Activated B cell treated with CpG ODN at 0.5 μM for 24 hours (primary cell): ENCODE measurements around the gene WNT9A. TPM values are rescaled to one million over a fixed set of nuclear protein-coding genes. Genes with fewer than 3 reads are reported as not detected.
A peak's percentile ranks its signal among the peaks of the same experiment; 100 is the strongest.

Experiments
- ATAC-seq: fragments of 200-7000 bp; cut with Tn5 transposase; one replicate; pipeline ENCODE4 v1.10.0; 2021; ENCODE audit warnings: low read depth, mild to moderate bottlenecking, moderate library complexity
- CTCF ChIA-PET: fragments of 350-600 bp; sonication (Branson Sonifier 250); formaldehyde crosslinking; loops from one replicate; lab custom pipeline; 2021; ENCODE audit warnings: antibody characterized with exemption; lab: Charles Lee
- POLR2A ChIA-PET: fragments of 350-600 bp; sonication (Branson Sonifier 250); formaldehyde crosslinking; loops from one replicate; lab custom pipeline; 2021; ENCODE audit warnings: antibody characterized with exemption; lab: Charles Lee
- DNase-seq: peaks from one replicate; pipeline ENCODE4 v3.0.0; 2022
- H3K27ac Mint-ChIP-seq: one replicate; pipeline ENCODE4 v1.8.0; 2020; ENCODE audit warnings: mixed read lengths
- H3K27me3 Mint-ChIP-seq: one replicate; pipeline ENCODE4 v1.8.0; 2021; ENCODE audit warnings: mixed read lengths
- H3K36me3 Mint-ChIP-seq: one replicate; pipeline ENCODE4 v1.8.0; 2021; ENCODE audit warnings: low read depth, mixed read lengths
- H3K4me1 Mint-ChIP-seq: one replicate; pipeline ENCODE4 v1.8.0; 2021; ENCODE audit warnings: mixed read lengths
- H3K4me3 Mint-ChIP-seq: one replicate; pipeline ENCODE4 v1.8.0; 2020; ENCODE audit warnings: mild to moderate bottlenecking, mixed read lengths
- H3K9me3 Mint-ChIP-seq: one replicate; pipeline ENCODE4 v1.8.0; 2020; ENCODE audit warnings: mixed read lengths
- intact Hi-C: fragments of 100-400 bp; cut with micrococcal nuclease; formaldehyde crosslinking; loops from one replicate; pipeline ENCODE4 v1.15.1; 2024
- total RNA-seq: library from RNA; stranded (reverse); gene quantifications from 2 replicates; pipeline ENCODE4 v1.2.3, GENCODE V29; 2022
- TF ChIP-seq, protein P1 (sequence below): fragments of 200-600 bp; IDR thresholded peaks from one replicate; pipeline ENCODE4 v1.8.0; 2022; ENCODE audit warnings: antibody characterized with exemption, mild to moderate bottlenecking

WNT9A gene
- total RNA-seq, 1 donor from 2014 or later: not detected

DNA sequence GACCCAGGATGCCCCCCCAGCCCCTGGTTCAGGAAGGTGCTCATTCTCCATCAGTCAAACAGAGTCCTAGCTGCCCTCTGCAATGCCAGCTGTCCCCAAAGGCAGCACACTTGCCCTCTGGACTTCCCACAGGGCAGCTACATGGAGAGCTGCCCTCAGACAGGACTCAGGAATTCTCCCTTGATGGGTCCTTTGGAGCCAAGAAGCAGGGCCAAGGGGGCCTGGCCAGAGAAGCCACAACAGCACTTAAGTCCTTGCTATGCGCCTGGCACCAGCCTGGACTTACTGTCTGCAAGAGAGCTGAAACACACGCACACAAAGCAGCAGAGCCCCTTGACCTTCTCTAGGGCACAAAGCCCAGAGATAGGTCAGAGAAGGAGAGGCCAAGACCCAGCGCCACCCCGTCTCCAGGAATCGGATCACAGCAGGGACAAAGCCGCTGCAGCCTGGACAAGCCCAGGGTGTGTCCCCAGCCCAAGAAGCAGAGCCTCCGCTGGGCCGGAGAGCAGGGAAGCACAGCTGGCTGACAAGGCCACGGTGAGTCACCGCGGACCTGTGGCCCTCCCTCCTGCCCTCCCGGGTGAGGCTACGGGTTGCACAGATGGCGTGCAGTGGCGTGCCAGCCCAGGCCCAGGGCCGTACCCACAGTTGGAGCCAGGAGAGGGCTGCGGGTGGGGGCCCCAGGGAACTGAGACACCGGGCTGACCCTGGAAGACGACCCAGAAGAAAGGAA lies 1.7 kb downstream of the WNT9A start:
- intact Hi-C loops: loop anchor here (1.0 kb wide), 2 partner anchors 184 to 465 kb away; no protein-coding TSS in a partner anchor
- CTCF ChIA-PET: interaction anchor here (1.2 to 1.4 kb wide), 2 partner anchors 183 to 185 kb away, joined by 3 read pairs; no protein-coding TSS in a partner anchor
- H3K27ac Mint-ChIP-seq: no peak overlapping the region

DNA sequence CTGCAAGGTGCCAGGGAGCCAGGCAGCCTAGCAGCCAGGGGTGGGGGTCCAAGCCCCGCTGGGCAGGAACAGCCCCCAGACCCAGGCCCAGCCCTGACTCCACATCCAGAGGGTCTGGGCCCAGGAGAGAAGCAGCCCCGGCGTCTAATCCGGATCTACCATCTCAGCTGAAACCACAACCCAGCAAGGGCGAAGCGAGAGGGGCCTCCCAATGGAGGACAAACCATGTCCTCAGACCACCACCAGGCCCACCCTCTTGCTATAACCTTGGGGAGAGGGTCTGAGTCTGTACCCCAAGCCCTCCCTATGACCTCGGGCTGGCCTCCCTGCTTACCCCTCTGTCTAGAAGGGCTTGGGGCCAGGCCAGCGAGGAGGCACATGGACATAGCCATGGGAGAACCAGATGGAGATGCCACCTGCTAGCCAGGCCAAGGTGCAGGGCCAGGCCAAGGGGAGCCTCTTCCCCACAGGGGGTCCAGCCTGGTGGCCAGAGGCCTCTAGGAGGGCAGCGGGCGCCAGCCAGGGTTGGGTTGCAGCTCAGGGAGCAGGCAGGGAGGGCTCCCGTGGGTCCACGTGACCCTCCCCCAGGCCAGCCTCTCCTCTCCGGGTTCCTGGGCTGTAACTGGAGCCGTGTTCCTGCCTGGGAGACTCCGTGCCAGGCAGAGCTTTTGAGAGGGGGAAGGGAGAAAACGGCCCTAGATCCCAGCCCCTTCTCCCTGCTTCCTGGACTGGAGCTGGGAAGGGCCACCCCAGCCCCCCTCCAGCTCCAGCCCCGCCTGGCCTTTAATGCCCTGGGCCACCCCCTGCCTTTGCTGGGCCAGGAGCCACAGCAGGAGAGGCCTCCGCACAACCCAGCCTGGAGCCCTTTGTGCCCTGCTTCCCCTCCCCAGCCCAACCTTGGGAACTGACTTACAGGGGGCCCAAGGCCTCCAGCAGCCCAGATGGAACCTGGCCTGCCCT lies 2.5 kb downstream of the WNT9A start:
- H3K27ac Mint-ChIP-seq: no peak overlapping the region
- peaks cover 19% of the 10 kb centered on the region for H3K27me3 Mint-ChIP-seq
- CTCF ChIA-PET: interaction anchor here (1.2 to 1.4 kb wide), 2 partner anchors 182 to 184 kb away, joined by 3 read pairs; no protein-coding TSS in a partner anchor
- intact Hi-C loops: no loop called here
- TF ChIP-seq, protein P1, sequence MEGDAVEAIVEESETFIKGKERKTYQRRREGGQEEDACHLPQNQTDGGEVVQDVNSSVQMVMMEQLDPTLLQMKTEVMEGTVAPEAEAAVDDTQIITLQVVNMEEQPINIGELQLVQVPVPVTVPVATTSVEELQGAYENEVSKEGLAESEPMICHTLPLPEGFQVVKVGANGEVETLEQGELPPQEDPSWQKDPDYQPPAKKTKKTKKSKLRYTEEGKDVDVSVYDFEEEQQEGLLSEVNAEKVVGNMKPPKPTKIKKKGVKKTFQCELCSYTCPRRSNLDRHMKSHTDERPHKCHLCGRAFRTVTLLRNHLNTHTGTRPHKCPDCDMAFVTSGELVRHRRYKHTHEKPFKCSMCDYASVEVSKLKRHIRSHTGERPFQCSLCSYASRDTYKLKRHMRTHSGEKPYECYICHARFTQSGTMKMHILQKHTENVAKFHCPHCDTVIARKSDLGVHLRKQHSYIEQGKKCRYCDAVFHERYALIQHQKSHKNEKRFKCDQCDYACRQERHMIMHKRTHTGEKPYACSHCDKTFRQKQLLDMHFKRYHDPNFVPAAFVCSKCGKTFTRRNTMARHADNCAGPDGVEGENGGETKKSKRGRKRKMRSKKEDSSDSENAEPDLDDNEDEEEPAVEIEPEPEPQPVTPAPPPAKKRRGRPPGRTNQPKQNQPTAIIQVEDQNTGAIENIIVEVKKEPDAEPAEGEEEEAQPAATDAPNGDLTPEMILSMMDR: no peak
- POLR2A ChIA-PET: no interaction called here
- no peak overlapping the region for H3K4me3 Mint-ChIP-seq
- peaks cover 9% of the 10 kb centered on the region for H3K4me1 Mint-ChIP-seq
- DNase-seq (peak; percentile 11), ATAC-seq (no peak)
- no peaks in the 10 kb centered on the region for H3K36me3 Mint-ChIP-seq
- H3K9me3 Mint-ChIP-seq: no peaks in the 10 kb centered on the region

More for the DNA sequence above, 1.7 kb downstream of the WNT9A start:
- POLR2A ChIA-PET: interaction anchor here (0.5 kb wide), 1 partner anchor 36 kb away, joined by 3 read pairs; no protein-coding TSS in a partner anchor
- Mint-ChIP-seq H3K4me3 (peak overlapping the region; percentile 48), H3K27me3 (peaks cover 24% of the 10 kb centered on the region), H3K9me3 (no peaks in the 10 kb centered on the region), H3K36me3 (no peaks in the 10 kb centered on the region), H3K4me1 (peaks cover 9% of the 10 kb centered on the region)
- DNase-seq (peak; percentile 14), ATAC-seq (peak; percentile 49)
- TF ChIP-seq, protein P1: no peak

GRCh38 chr1:227944090-227944930 lies 3.4 kb downstream of the WNT9A start:
- intact Hi-C loops: no loop called here
- TF ChIP-seq, protein P1: no peak
- Mint-ChIP-seq H3K27ac (no peak overlapping the region), H3K4me1 (peaks cover 9% of the 10 kb centered on the region), H3K27me3 (peaks cover 18% of the 10 kb centered on the region), H3K36me3 (no peaks in the 10 kb centered on the region), H3K4me3 (no peak overlapping the region), H3K9me3 (no peaks in the 10 kb centered on the region)
- no peak for ATAC-seq
- ChIA-PET CTCF (no interaction called here), POLR2A (no interaction called here)
- DNase-seq: peak; percentile 7

DNA sequence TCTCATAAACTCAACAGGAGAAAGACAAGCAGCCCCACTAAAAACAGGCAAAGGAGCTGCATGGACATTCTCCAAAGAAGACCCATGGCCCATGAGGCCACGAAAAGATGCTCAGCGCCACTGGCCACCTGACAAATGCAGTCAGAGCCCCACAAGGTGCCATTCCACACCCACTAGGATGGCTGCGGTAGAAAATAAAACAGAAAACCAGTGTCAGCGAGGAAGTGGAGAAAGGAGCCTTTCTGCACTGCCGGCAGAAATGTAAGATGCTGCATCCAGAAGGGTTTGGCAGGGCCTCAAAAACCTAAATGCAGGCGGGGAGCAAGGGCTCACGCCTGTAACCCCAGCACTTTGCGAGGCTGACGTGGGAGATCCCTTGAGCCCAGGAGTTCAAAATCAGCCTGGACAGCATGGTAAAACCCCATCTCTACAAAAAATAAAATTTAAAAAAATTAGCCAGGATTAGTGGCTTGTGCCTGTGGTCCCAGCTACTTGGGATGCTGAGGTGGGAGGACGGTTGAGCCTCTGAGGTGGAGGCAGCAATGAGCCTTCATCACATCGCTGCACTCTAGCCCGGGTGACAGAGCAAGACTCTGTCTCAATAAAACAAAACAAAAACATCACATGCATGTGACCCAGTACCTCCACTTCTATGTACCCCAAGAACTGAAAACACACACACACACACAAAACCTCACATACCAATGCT lies 4.2 kb downstream of the WNT9A start:
- Mint-ChIP-seq H3K27me3 (peaks cover 12% of the 10 kb centered on the region), H3K27ac (no peak overlapping the region), H3K4me1 (peaks cover 8% of the 10 kb centered on the region), H3K4me3 (no peak overlapping the region), H3K36me3 (no peaks in the 10 kb centered on the region), H3K9me3 (no peaks in the 10 kb centered on the region)
- TF ChIP-seq, protein P1: no peak
- intact Hi-C loops: no loop called here
- ATAC-seq (no peak), DNase-seq (no peak)
- ChIA-PET POLR2A (no interaction called here), CTCF (no interaction called here)
